A549 (cell line): ENCODE results near the gene SIGLECL1.

Experiments
- BHLHE40 ChIP-seq: IDR thresholded peaks from 2 replicates; pipeline ENCODE4 v1.6.1; 2012; ENCODE audit warnings: low read depth, low read length, inconsistent platforms
- CTCF ChIP-seq: fragments of >200 bp; sonication (Bioruptor Twin); formaldehyde crosslinking; IDR thresholded peaks from 3 replicates; pipeline ENCODE4 v1.5.1; 2016
- FOSL2 ChIP-seq, 2 experiments: fragments of 450-650 bp in 1 of 2; fragments of >200 bp in 1 of 2; sonication (Bioruptor Twin) in 1 of 2; formaldehyde crosslinking; IDR thresholded peaks; 2 replicates each; pipeline versions ENCODE4 v1.5.0 to v1.6.1; 2016 to 2020; ENCODE audit warnings: mild to moderate bottlenecking in 1 of 2, moderate library complexity in 1 of 2
- GATA3 ChIP-seq: IDR thresholded peaks from 2 replicates; pipeline ENCODE4 v1.6.1; 2012; ENCODE audit warnings: borderline replicate concordance
- JUN ChIP-seq, 2 experiments: fragments of >200 bp; sonication (Bioruptor Twin); formaldehyde crosslinking; IDR thresholded peaks; 2 replicates in 1 of 2; 3 replicates in 1 of 2; pipeline ENCODE4 v1.6.1; 2016 to 2017
- KDM5A ChIP-seq: fragments of 200-600 bp; sonication (generic); IDR thresholded peaks from 2 replicates; pipeline ENCODE4 v1.6.1; 2016; ENCODE audit warnings: antibody characterized with exemption, mild to moderate bottlenecking
- MYC ChIP-seq: IDR thresholded peaks from 2 replicates; pipeline ENCODE4 v1.6.1; 2012; ENCODE audit warnings: mild to moderate bottlenecking, inconsistent platforms, low read length, improper control_type of control experiment, borderline replicate concordance
- POLR2A ChIP-seq: IDR thresholded peaks from 2 replicates; pipeline ENCODE4 v1.6.1; 2012; ENCODE audit warnings: mild to moderate bottlenecking, low read length
- RCOR1 ChIP-seq: fragments of 150-350 bp; IDR thresholded peaks from 2 replicates; pipeline ENCODE4 v1.6.1; 2014; ENCODE audit warnings: antibody characterized with exemption, low read length, low read depth

- no peak for TF ChIP-seq FOSL2 (IDR thresholded peaks at IDR 0.05)
- no peak for TF ChIP-seq FOSL2 (CRISPR knock-in tag; IDR thresholded peaks at IDR 0.05)
- no peak for TF ChIP-seq CTCF
- no peak for TF ChIP-seq POLR2A
- TF ChIP-seq MYC, result no peak
- no peak for TF ChIP-seq BHLHE40
- no peak for TF ChIP-seq RCOR1
- TF ChIP-seq KDM5A, result no peak
- no peak for TF ChIP-seq GATA3
- no peak for TF ChIP-seq JUN (IDR thresholded peaks at IDR 0.05)
These were observed 31.6 kb upstream of the SIGLECL1 start for GRCh38 chr19:51219307-51219706.
